Common myeloid progenitor, CD34-positive (primary cell): ENCODE data around the gene PLCD1.

Source experiments
- CTCF ChIA-PET: fragments of 350-600 bp; sonication (Branson Sonifier 250); formaldehyde crosslinking; loops from one replicate; lab custom pipeline; 2021; ENCODE audit warnings: antibody characterized with exemption; lab: Charles Lee
- POLR2A ChIA-PET: fragments of 350-600 bp; sonication (Branson Sonifier 250); formaldehyde crosslinking; loops from one replicate; lab custom pipeline; 2021; ENCODE audit warnings: antibody characterized with exemption; lab: Charles Lee
- DNase-seq, 3 donors: peaks; one replicate each; pipeline versions ENCODE4 v3.0.0 to v3.0.0-alpha.2; 2013
- H3K27ac ChIP-seq, 2 experiments: 1 replicate in 1 of 2; 2 replicates in 1 of 2; pipeline ENCODE4 v1.7.0; 2013; ENCODE audit warnings: inconsistent platforms in 2 of 2, low read length in 2 of 2, mild to moderate bottlenecking in 2 of 2, low read depth in 1 of 2, moderate library complexity in 1 of 2; ENCODE audit not compliant: severe bottlenecking in 2 of 2, insufficient read depth in 1 of 2, poor library complexity in 1 of 2
- H3K27me3 ChIP-seq, 5 experiments: replicated peaks in 2 of 5; 1 replicate in 3 of 5; 2 replicates in 2 of 5; pipeline versions ENCODE4 v1.6.1 to v1.7.0; 2013; ENCODE audit warnings: low read length in 4 of 5, mild to moderate bottlenecking in 2 of 5, moderate library complexity in 2 of 5, inconsistent platforms in 1 of 5; ENCODE audit not compliant: insufficient read depth in 5 of 5, control insufficient read depth in 4 of 5
- H3K36me3 ChIP-seq, 4 experiments: 1 replicate in 2 of 4; 2 replicates in 2 of 4; pipeline versions ENCODE4 v1.6.1 to v1.7.0; 2013; ENCODE audit warnings: low read length in 3 of 4, control low read depth in 1 of 4, mild to moderate bottlenecking in 1 of 4; ENCODE audit not compliant: control insufficient read depth in 4 of 4, insufficient read depth in 4 of 4
- H3K4me1 ChIP-seq, 4 experiments: 1 replicate in 3 of 4; 2 replicates in 1 of 4; pipeline versions ENCODE4 v1.6.1 to v1.7.1; 2013; ENCODE audit warnings: low read length in 3 of 4, mild to moderate bottlenecking in 3 of 4, control low read depth in 1 of 4, inconsistent platforms in 1 of 4, moderate library complexity in 1 of 4; ENCODE audit not compliant: control insufficient read depth in 4 of 4, insufficient read depth in 4 of 4; ENCODE audit errors: control extremely low read depth in 1 of 4
- H3K4me3 ChIP-seq, 7 experiments: 1 replicate in 4 of 7; 2 replicates in 3 of 7; pipeline versions ENCODE4 v1.5.1 to v1.7.0; 2013; ENCODE audit warnings: mild to moderate bottlenecking in 7 of 7, low read length in 6 of 7, moderate library complexity in 6 of 7, inconsistent platforms in 2 of 7, low read depth in 2 of 7, control low read depth in 1 of 7; ENCODE audit not compliant: insufficient read depth in 4 of 7, control insufficient read depth in 1 of 7; ENCODE audit errors: extremely low read depth in 1 of 7
- H3K9me3 ChIP-seq, 5 experiments: 1 replicate in 4 of 5; 2 replicates in 1 of 5; pipeline versions ENCODE4 v1.6.1 to v1.7.1; 2013; ENCODE audit warnings: low read length in 4 of 5, mild to moderate bottlenecking in 2 of 5, inconsistent platforms in 1 of 5, low read depth in 1 of 5, moderate library complexity in 1 of 5; ENCODE audit not compliant: control insufficient read depth in 4 of 5, insufficient read depth in 2 of 5; ENCODE audit errors: control extremely low read depth in 1 of 5
- WGBS: methylation state at CpG from one replicate; pipeline ENCODE4 v1.1.5; 2013; ENCODE audit not compliant: insufficient coverage; 5-methylcytosine and 5-hydroxymethylcytosine counted together

Gene PLCD1

DNA sequence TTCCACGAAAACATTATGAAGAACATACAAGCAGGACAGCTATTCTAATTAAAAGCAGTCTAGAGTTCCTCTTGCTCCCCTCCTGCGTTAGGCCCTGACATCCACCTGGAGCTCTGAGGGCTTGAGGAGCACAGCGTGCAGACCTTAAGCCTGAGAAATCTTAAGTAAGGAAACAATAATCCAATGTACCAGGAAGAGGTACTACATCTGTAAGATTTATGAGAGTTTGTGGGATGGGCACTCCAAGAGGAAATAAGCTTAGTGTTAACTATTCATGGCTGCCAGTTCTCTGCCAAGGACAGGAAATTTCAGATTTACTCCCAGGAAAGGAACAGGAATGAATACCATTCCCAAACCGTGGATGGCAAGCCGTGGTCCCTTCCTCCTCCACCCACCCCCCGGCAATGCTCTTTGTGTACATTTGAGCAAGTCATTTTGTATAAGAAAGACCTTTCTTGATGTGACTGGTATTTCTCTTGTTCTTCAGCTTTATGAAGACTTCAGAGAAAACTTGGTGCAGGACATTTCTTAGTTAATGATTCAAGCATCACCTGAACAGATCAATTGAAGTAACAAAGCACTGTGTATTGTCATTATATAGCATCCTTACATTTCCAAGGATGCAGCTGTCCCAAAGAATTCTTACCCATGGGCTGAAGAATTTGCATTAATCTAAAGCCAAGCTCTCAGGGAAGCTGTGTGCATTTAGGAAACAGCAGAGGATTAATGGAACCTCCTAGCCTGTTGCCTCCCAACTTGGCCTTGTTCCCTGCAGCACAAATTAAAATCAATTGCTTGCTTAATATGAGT lies 67.6 kb downstream of the PLCD1 start:
- ChIA-PET CTCF (interaction anchor here (0.8 to 8.8 kb wide), 10 partner anchors 6 to 98 kb away, joined by 3 to 73 read pairs (median 3); no protein-coding TSS in a partner anchor), POLR2A (no interaction called here)
- H3K4me3 ChIP-seq, result no peak overlapping the region
- no CpG with 5 or more reads among the region's 6 CpGs for WGBS
- no peaks in the 10 kb centered on the region for H3K9me3 ChIP-seq
- DNase-seq, result no peak
- peak overlapping the region; percentile 17 to 18 for H3K27ac ChIP-seq
- H3K27me3 ChIP-seq, result no peaks in the 10 kb centered on the region
- peaks cover 0 to 8% (median 0%) of the 10 kb centered on the region in 4 experiments for H3K36me3 ChIP-seq
- peaks cover 6 to 43% (median 19%) of the 10 kb centered on the region in 4 experiments for H3K4me1 ChIP-seq

- H3K27me3 ChIP-seq, result no peaks in the 10 kb centered on the region
- ChIA-PET CTCF (interaction anchor here (0.9 to 8.3 kb wide), 7 partner anchors 11 to 102 kb away, joined by 3 to 65 read pairs (median 5); no protein-coding TSS in a partner anchor), POLR2A (no interaction called here)
- H3K4me3 ChIP-seq, result peak overlapping the region in 4 of 7 experiments; percentile 7 to 54 (median 36)
- no peak for DNase-seq
- H3K9me3 ChIP-seq, result no peaks in the 10 kb centered on the region
- peaks cover 17 to 67% (median 40%) of the 10 kb centered on the region in 4 experiments for H3K4me1 ChIP-seq
- 57% methylated on average over 6 of the region's 7 CpGs for WGBS
- peaks cover 0 to 6% (median 0%) of the 10 kb centered on the region in 4 experiments for H3K36me3 ChIP-seq
- H3K27ac ChIP-seq, result peak overlapping the region; percentile 58 to 78
Measured at GRCh38 chr3:37957539-37957936, 71.9 kb downstream of the PLCD1 start.
